Uterus (tissue), 4 donors: Measurements from ENCODE around the gene AARSD1. TPM values are rescaled to one million over a fixed set of nuclear protein-coding genes. Genes with fewer than 3 reads are reported as not detected.
A peak's percentile ranks its signal among the peaks of the same experiment; 100 is the strongest.
"Not testable (repeated sequence)": the region's sequence is repeated elsewhere in the genome, so short reads cannot be mapped to it uniquely, and the experiment has no call there.

Experiments
- DNase-seq, 2 donors: peaks; one replicate each; pipeline ENCODE4 v3.0.0-alpha.2; 2019 to 2020
- H3K27ac ChIP-seq, 2 donors: fragments of 200-600 bp; sonication (generic); 1 replicate in 1 of 2; 2 replicates in 1 of 2; pipeline ENCODE4 v1.5.1; 2016 to 2018
- H3K27me3 ChIP-seq, 2 donors: fragments of 200-600 bp; sonication (generic); one replicate each; pipeline ENCODE4 v1.5.1; 2018 to 2019; ENCODE audit warnings: control low read depth in 1 of 2
- H3K36me3 ChIP-seq, 2 donors: fragments of 200-600 bp; sonication (generic); one replicate each; pipeline ENCODE4 v1.5.1; 2019; ENCODE audit warnings: control low read depth in 1 of 2
- H3K4me1 ChIP-seq, 2 donors: fragments of 200-600 bp; sonication (generic); one replicate each; pipeline ENCODE4 v1.5.1; 2018 to 2019; ENCODE audit warnings: control low read depth in 1 of 2
- H3K4me3 ChIP-seq, 2 donors: fragments of 200-600 bp; sonication (generic); 1 replicate in 1 of 2; 2 replicates in 1 of 2; pipeline ENCODE4 v1.5.1; 2018 to 2019; ENCODE audit warnings: mild to moderate bottlenecking in 1 of 2
- H3K9me3 ChIP-seq, 2 donors: fragments of 200-600 bp; sonication (generic); one replicate each; pipeline ENCODE4 v1.5.1; 2019; ENCODE audit warnings: control low read depth in 1 of 2
- POLR2A ChIP-seq, 2 donors: fragments of 450-650 bp; IDR thresholded peaks; one replicate each; pipeline ENCODE4 v1.6.1; 2016; ENCODE audit warnings: antibody characterized with exemption in 2 of 2, mild to moderate bottlenecking in 1 of 2, moderate library complexity in 1 of 2
- intact Hi-C: fragments of 100-400 bp; cut with DNase I; formaldehyde crosslinking; loops from one replicate; pipeline ENCODE4 v1.15.1; 2023; ENCODE audit warnings: low total_unique reads
- total RNA-seq, 4 donors: library from RNA; depleted of rRNA in 3 of 4; stranded (reverse); fragments of >200 nt in 3 of 4; gene quantifications; one replicate each; pipeline versions ENCODE4 v1.1.0 to v1.2.4, GENCODE V29; 2014 to 2023
- TF ChIP-seq, protein P1 (sequence below), 4 experiments: fragments of 200-600 bp in 2 of 4; fragments of 450-650 bp in 2 of 4; sonication (generic) in 2 of 4; IDR thresholded peaks; one replicate each; pipeline ENCODE4 v1.5.1; 2016 to 2019; ENCODE audit warnings: antibody characterized with exemption in 4 of 4, mild to moderate bottlenecking in 2 of 4, moderate library complexity in 1 of 4
- donor health status: DM: yes; HTN: yes; CAD: no.

Gene AARSD1
- total RNA-seq, 4 donors from 2014 or later, result 5.6 to 69.9 (median 32.6) TPM

DNA sequence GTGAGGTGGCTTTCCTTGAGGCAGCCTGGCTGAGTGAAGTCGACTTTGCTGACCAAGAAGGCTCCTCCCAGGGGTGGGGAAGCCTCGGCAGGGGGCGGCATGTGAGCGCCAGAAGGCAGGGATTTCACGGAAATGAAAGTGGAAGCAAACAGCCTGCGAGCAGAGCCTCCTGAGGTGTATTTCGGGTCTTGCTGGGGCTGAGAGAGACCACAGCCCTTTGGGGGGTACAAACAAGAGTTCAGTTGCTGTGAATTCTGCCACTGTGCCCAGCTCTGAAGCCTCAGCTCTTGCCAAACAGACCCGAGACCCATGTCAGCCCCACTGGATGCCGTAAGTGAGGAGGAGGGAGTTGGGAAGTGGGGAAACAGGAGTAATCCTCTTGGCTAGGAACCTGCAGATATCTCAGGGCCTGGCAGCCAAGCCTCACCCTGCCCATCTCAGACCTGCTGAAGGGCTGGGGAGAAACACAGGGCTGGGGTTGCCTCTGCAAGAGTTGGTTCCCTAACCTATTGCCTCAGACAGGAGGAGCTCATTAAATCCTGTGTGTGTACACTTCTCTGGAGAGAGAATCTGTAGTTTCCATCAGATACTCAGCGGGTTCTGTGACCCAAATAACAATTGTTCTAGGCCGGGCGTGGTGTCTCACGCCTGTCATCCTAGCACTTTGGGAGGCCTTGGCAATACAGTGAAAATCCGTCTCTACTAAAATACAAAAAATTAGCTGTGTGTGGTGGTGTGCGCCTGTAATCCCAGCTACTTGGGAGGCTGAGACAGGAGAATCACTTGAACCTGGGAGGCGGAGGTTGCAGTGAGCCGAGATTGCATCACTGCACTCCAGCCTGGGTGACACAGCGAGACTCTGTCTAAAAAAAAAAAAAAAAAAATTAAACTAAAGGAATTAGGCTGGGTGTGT lies 42.6 kb upstream of the AARSD1 start, which contains the start of gene IFI35:
TSS of gene IFI35 (plus strand) at position 146 of the 913 bp plus-strand sequence. CDS start at position 310, 164 bp downstream.
- peak within 1 kb of the TSS; percentile 65 to 72 for H3K4me3 ChIP-seq
- no peaks in the 10 kb centered on the region for H3K9me3 ChIP-seq
- intact Hi-C loops, result no loop called here
- peak; percentile 31 to 56 for TF ChIP-seq POLR2A (IDR thresholded peaks at IDR 0.05)
- TF ChIP-seq, protein P1, sequence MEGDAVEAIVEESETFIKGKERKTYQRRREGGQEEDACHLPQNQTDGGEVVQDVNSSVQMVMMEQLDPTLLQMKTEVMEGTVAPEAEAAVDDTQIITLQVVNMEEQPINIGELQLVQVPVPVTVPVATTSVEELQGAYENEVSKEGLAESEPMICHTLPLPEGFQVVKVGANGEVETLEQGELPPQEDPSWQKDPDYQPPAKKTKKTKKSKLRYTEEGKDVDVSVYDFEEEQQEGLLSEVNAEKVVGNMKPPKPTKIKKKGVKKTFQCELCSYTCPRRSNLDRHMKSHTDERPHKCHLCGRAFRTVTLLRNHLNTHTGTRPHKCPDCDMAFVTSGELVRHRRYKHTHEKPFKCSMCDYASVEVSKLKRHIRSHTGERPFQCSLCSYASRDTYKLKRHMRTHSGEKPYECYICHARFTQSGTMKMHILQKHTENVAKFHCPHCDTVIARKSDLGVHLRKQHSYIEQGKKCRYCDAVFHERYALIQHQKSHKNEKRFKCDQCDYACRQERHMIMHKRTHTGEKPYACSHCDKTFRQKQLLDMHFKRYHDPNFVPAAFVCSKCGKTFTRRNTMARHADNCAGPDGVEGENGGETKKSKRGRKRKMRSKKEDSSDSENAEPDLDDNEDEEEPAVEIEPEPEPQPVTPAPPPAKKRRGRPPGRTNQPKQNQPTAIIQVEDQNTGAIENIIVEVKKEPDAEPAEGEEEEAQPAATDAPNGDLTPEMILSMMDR (IDR thresholded peaks at IDR 0.05), result peak; percentile 55 to 69 (median 64)
- no peaks in the 10 kb centered on the region for H3K27me3 ChIP-seq
- peak within 1 kb of the TSS; percentile 96 to 97 for H3K27ac ChIP-seq
- no peaks in the 10 kb centered on the region for H3K36me3 ChIP-seq
- DNase-seq, result peak; percentile 87 to 88
- H3K4me1 ChIP-seq, result no peaks in the 10 kb centered on the region

DNA sequence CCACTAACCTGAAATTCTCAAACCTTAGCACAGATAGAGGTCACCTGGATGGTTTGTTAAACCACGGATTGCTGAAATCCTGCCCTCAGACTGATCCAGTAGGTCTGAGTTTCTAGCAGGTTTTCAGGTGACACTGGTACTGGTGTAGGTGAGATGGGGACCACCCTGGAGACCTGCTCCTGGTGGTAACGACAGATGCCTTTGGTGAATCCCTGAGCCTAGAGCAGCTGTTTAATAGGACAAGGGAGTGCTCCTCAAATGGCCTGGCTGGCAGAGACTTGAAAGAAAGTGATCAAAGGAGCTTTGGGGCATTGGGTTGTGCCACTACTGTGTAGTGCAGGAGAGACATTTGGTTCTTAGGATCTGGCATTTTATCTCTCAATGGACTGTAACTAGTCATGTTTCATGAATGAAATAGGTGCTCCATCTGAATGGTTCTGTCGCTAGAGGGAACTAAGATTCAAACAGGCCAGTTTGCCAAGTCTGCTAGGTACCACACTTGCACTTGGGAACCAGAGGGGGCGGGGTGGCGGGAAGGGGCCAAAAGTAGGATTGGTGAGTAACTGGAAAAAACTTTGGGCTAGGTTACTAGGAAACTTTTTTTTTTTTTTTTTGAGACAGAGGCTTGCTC lies 39.4 kb upstream of the AARSD1 start:
- no peaks in the 10 kb centered on the region for H3K36me3 ChIP-seq
- no peaks in the 10 kb centered on the region for H3K9me3 ChIP-seq
- no peak overlapping the region for H3K27ac ChIP-seq
- no peaks in the 10 kb centered on the region for H3K4me1 ChIP-seq
- no peaks in the 10 kb centered on the region for H3K27me3 ChIP-seq
- TF ChIP-seq POLR2A (IDR thresholded peaks at IDR 0.05), result no peak
- TF ChIP-seq, protein P1 (IDR thresholded peaks at IDR 0.05), result no peak
- intact Hi-C loops, result no loop called here
- H3K4me3 ChIP-seq, result no peak overlapping the region
- no peak for DNase-seq

DNA sequence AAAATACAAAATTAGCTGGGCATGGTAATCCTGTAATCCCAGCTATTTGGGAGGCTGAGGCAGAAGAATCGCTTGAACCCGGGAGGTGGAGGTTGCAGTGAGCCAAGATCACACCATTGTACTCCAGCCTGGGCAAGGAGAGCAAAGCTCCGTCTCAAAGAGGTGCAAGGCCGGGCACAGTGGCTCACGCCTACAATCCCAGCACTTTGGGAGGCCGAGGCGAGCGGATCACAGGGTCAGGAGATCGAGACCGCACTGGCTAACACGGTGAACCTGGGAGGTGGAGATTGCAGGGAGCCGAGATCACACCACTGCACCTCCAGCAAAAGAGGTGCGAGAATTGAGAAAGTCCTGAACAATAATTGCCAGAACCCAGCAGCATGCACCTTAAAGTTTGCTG lies 36.6 kb upstream of the AARSD1 start:
- DNase-seq, intact Hi-C loops, H3K4me1 ChIP-seq, H3K9me3 ChIP-seq, H3K4me3 ChIP-seq, H3K36me3 ChIP-seq, H3K27ac ChIP-seq, H3K27me3 ChIP-seq: not testable (repeated sequence)

DNA sequence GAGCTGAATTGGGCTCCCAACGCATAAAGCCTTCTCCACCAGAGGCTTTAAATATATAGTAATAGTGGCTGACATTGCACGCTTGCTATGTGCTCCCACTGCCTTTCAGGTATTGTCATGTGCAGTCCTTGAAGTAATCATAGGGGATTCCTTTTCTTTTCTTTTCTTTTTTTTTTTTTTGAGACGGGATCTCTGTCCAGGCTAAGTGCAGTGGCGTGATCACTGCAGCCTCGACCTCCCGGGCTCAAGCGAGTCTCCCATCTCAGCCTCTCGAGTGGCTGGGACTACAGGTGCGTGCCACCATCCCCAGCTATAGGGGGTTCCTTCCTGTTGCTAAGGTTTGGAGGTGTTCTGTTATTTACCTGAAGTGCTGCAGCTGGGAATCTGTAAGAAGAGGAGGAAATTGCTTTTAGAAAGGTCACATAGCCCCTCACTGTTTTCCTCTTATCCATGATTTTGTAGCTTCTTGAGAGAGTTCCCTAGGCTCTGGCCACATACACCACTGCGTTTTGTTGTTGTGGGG lies 34.8 kb upstream of the AARSD1 start:
- Histone ChIP-seq H3K27ac (peak overlapping the region; percentile 82 to 93), H3K4me1 (peaks cover 0 to 5% of the 10 kb centered on the region in 2 donors), H3K27me3 (no peaks in the 10 kb centered on the region), H3K36me3 (no peaks in the 10 kb centered on the region), H3K4me3 (peak overlapping the region; percentile 65 to 76), H3K9me3 (no peaks in the 10 kb centered on the region)
- DNase-seq, result no peak
- no peak for TF ChIP-seq POLR2A (IDR thresholded peaks at IDR 0.05)
- TF ChIP-seq, protein P1 (IDR thresholded peaks at IDR 0.05), result no peak
- intact Hi-C loops, result no loop called here

DNA sequence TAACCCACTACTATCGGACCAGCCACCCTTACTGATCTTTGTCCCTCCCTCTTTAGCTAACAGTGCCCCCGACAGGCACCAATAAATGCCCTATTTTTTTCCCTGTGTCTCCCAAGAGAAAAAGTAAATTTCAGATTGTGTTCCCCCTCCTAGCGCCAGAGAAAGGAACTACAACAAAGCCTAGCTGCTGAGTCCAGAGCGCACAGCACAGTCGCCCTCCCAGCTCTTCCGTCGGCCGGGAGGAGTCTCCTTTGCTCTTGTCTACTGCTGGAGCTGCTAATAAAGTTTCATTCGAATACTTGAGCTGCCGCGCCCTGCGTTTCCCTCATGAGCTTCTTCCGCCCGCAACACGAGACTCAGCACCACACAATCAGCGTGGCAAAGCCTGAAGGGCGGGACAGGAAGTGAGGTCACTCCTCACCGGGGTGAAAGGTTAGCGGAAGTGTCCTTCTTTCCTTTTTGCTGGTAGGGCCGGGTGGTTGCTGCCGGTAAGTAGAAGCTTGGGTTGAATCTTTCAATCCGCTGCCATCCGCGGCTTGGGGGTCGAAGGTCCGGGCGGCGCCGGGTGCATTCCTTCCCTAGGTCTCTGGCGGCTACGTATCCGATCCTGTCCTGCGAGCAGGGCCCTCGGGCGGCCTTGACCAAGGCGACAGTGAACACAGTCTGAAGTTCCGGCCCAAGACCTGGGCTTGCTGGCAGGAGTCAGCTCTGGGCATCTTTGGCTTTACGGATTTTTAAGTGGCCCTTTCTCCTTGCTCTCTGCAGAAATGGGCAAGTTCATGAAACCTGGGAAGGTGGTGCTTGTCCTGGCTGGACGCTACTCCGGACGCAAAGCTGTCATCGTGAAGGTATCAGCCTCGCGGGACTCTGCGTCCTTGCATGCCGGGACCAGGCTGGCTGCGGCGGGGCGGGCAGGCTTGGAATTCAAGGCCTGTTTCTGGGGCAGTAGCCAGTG lies 34.0 kb upstream of the AARSD1 start, which contains the start of gene RPL27:
TSS of gene RPL27 (plus strand) at position 436 of the 955 bp plus-strand sequence. CDS start at position 768, 332 bp downstream.
- no peaks in the 10 kb centered on the region for H3K9me3 ChIP-seq
- peaks cover 0 to 5% of the 10 kb centered on the region in 2 donors for H3K4me1 ChIP-seq
- H3K36me3 ChIP-seq, result no peaks in the 10 kb centered on the region
- TF ChIP-seq, protein P1 (IDR thresholded peaks at IDR 0.05), result peak; percentile 88 to 93 (median 89)
- TF ChIP-seq POLR2A (IDR thresholded peaks at IDR 0.05), result peak; percentile 82 to 87
- H3K27ac ChIP-seq, result peak within 1 kb of the TSS; percentile 85 to 93
- intact Hi-C loops, result no loop called here
- DNase-seq, result peak; percentile 99
- H3K4me3 ChIP-seq, result peak within 1 kb of the TSS; percentile 65 to 76
- H3K27me3 ChIP-seq, result no peaks in the 10 kb centered on the region
